GM12878 (cell line): ENCODE measurements around the gene PLEKHM3. TPM values are rescaled to one million over a fixed set of nuclear protein-coding genes. Genes with fewer than 3 reads are reported as not detected.

Experiments used
- ATAC-seq: fragments of 200-7000 bp; cut with Tn5 transposase; 3 replicates; pipeline ENCODE4 v1.9.1; 2020; ENCODE audit warnings: mild to moderate bottlenecking, moderate library complexity
- BruUV-seq: library from RNA; stranded (reverse); fragments of 400-500 nt; replicated peaks from 2 replicates; lab custom pipeline; 2021; lab: Mats Ljungman, UMichigan
- CTCF ChIA-PET: fragments of 300-600 bp; sonication (Branson Sonifier 250); formaldehyde crosslinking; extraction: SDS; loops from one replicate; lab custom pipeline; 2021; ENCODE audit warnings: inconsistent platforms; lab: Yijun Ruan, JAX
- POLR2A ChIA-PET: fragments of 350-600 bp; formaldehyde crosslinking; extraction: SDS; loops from one replicate; lab custom pipeline; 2021; ENCODE audit warnings: inconsistent platforms; lab: Charles Lee
- RAD21 ChIA-PET: fragments of 300-600 bp; sonication (Branson Sonifier 250); formaldehyde crosslinking; loops from one replicate; lab custom pipeline; 2023; ENCODE audit warnings: antibody characterized with exemption; ENCODE audit not compliant: unreplicated experiment; lab: Charles Lee
- SMC1A ChIA-PET: fragments of 300-600 bp; sonication (Branson Sonifier 250); formaldehyde crosslinking; loops from one replicate; lab custom pipeline; 2023; ENCODE audit not compliant: unreplicated experiment, uncharacterized antibody; lab: Charles Lee
- DNase-seq: peaks from one replicate; pipeline ENCODE4 v3.0.0-alpha.2; 2011; ENCODE audit warnings: low read depth, low spot score
- FAIRE-seq: peaks from 3 replicates; lab custom pipeline; 2011; peaks lifted over from hg19 to GRCh38; lab: Jason Lieb, UNC
- H2AFZ ChIP-seq: 2 replicates; pipeline ENCODE4 v1.6.0; 2011; ENCODE audit warnings: low read depth, low read length, control low read depth; ENCODE audit not compliant: control insufficient read depth
- H3K27ac ChIP-seq: 2 replicates; pipeline ENCODE4 v1.5.1; 2011; ENCODE audit warnings: control low read depth; ENCODE audit not compliant: control insufficient read depth, insufficient read depth
- H3K27me3 ChIP-seq, 2 experiments: replicated peaks in 1 of 2; 2 replicates each; pipeline versions ENCODE4 v1.6.0 to v1.6.1; 2011; ENCODE audit warnings: low read length in 1 of 2; ENCODE audit not compliant: control insufficient read depth in 2 of 2, insufficient read depth in 2 of 2
- H3K36me3 ChIP-seq, 2 experiments: 2 replicates each; pipeline ENCODE4 v1.5.1; 2011; ENCODE audit warnings: low read length in 1 of 2; ENCODE audit not compliant: control insufficient read depth in 2 of 2, insufficient read depth in 2 of 2
- H3K4me1 ChIP-seq: 2 replicates; pipeline ENCODE4 v1.6.1; 2011; ENCODE audit warnings: mild to moderate bottlenecking, low read length, moderate library complexity, mixed read lengths; ENCODE audit not compliant: control insufficient read depth, insufficient read depth
- H3K4me2 ChIP-seq: 2 replicates; pipeline ENCODE4 v1.6.0; 2011; ENCODE audit warnings: control low read depth; ENCODE audit not compliant: control insufficient read depth, insufficient read depth
- H3K4me3 ChIP-seq: fragments of 200-600 bp; sonication (generic); 2 replicates; pipeline ENCODE4 v1.5.1; 2016
- H3K79me2 ChIP-seq: 2 replicates; pipeline ENCODE4 v1.6.0; 2011; ENCODE audit warnings: low read length; ENCODE audit not compliant: control insufficient read depth, insufficient read depth
- H3K9ac ChIP-seq: 2 replicates; pipeline ENCODE4 v1.8.0; 2011; ENCODE audit warnings: low read length, control low read depth, mixed read lengths; ENCODE audit not compliant: control insufficient read depth, insufficient read depth
- H3K9me3 ChIP-seq: replicated peaks from 3 replicates; pipeline ENCODE4 v1.5.1; 2011; ENCODE audit warnings: mild to moderate bottlenecking, low read length; ENCODE audit not compliant: control insufficient read depth, insufficient read depth
- H4K20me1 ChIP-seq: 2 replicates; pipeline ENCODE4 v1.6.0; 2011; ENCODE audit not compliant: control insufficient read depth, insufficient read depth
- CBX5 ChIP-seq: sonication (generic); IDR thresholded peaks from 2 replicates; pipeline ENCODE4 v1.6.1; 2016; ENCODE audit warnings: low read depth, moderate library complexity, mild to moderate bottlenecking, inconsistent platforms
- EGR1 ChIP-seq, 2 experiments: IDR thresholded peaks; 1 replicate in 1 of 2; 2 replicates in 1 of 2; pipeline ENCODE4 v1.6.1; 2011 to 2012; ENCODE audit warnings: low read depth in 2 of 2, low read length in 2 of 2, borderline replicate concordance in 1 of 2, mild to moderate bottlenecking in 1 of 2, moderate library complexity in 1 of 2
- GABPA ChIP-seq: IDR thresholded peaks from 2 replicates; pipeline ENCODE4 v1.6.1; 2014; ENCODE audit warnings: antibody characterized with exemption, low read depth, mild to moderate bottlenecking, inconsistent platforms
- IKZF2 ChIP-seq, 2 experiments: fragments of 450-650 bp; IDR thresholded peaks; 2 replicates each; pipeline ENCODE4 v1.6.1; 2017; ENCODE audit warnings: mild to moderate bottlenecking in 2 of 2, moderate library complexity in 2 of 2
- NFXL1 ChIP-seq: fragments of 450-650 bp; IDR thresholded peaks from 2 replicates; pipeline ENCODE4 v1.6.1; 2017; ENCODE audit warnings: antibody characterized with exemption, mild to moderate bottlenecking, borderline replicate concordance
- PAX5 ChIP-seq: IDR thresholded peaks from 2 replicates; pipeline ENCODE4 v1.6.1; 2011; ENCODE audit warnings: low read depth, low read length, borderline replicate concordance
- RELA ChIP-seq: fragments of 450-650 bp; IDR thresholded peaks from 2 replicates; pipeline ENCODE4 v1.8.0; 2014; ENCODE audit warnings: borderline replicate concordance; ENCODE audit not compliant: partially characterized antibody
- SIN3A ChIP-seq: IDR thresholded peaks from 2 replicates; pipeline ENCODE4 v1.6.1; 2012; ENCODE audit warnings: low read depth, low read length, improper control_type of control experiment
- SIX5 ChIP-seq: IDR thresholded peaks from 2 replicates; pipeline ENCODE4 v1.6.1; 2011; ENCODE audit warnings: mild to moderate bottlenecking, low read depth, low read length, moderate library complexity; ENCODE audit not compliant: severe bottlenecking
- SMARCA5 ChIP-seq: fragments of 450-650 bp; IDR thresholded peaks from 2 replicates; pipeline ENCODE4 v1.6.1; 2017; ENCODE audit warnings: mild to moderate bottlenecking
- SPI1 ChIP-seq: IDR thresholded peaks from 2 replicates; pipeline ENCODE4 v1.6.1; 2011; ENCODE audit warnings: low read depth, mild to moderate bottlenecking, low read length, moderate library complexity, borderline replicate concordance; ENCODE audit not compliant: insufficient read depth
- WGBS: methylation state at CpG from one replicate; pipeline ENCODE4 v1.1.6; 2016; ENCODE audit warnings: low lambda C conversion rate; ENCODE audit not compliant: insufficient replicate concordance, insufficient coverage; ENCODE audit errors: missing lambda C conversion rate; 5-methylcytosine and 5-hydroxymethylcytosine counted together
- in situ Hi-C: fragments of 300-500 bp; cut with MboI; formaldehyde crosslinking; loops from 9 replicates; pipeline ENCODE4 v1.14.3; 2018; ENCODE audit warnings: mixed read lengths
- intact Hi-C: fragments of 100-400 bp; cut with micrococcal nuclease; formaldehyde crosslinking; loops from one replicate; pipeline ENCODE4 v1.14.2; 2022; ENCODE audit not compliant: unreplicated experiment
- polyA plus RNA-seq, 11 experiments: library from polyadenylated mRNA; depleted of rRNA in 4 of 11; unstranded in 6 of 11; stranded (reverse) in 5 of 11; fragments of >200 nt; fragmentation: Nextera tagmentation in 4 of 11; fragmentation: Illumina TruSeq in 1 of 11; extraction: Ambion mirVana in 4 of 11; extraction: Trizol in 1 of 11; gene quantifications; 1 replicate in 1 of 11; 2 replicates in 10 of 11; pipeline versions ENCODE4 v1.2.1 to v1.2.3, GENCODE V29; 2011 to 2016; ENCODE audit warnings: inconsistent platforms in 2 of 11, missing spikeins in 2 of 11, low read depth in 1 of 11
- total RNA-seq, 4 experiments: library from RNA; depleted of rRNA in 3 of 4; stranded (reverse); fragments of >200 nt in 3 of 4; fragmentation: Illumina TruSeq in 1 of 4; extraction: Trizol in 1 of 4; gene quantifications; 2 replicates each; pipeline versions ENCODE4 v1.2.1 to v1.2.3, GENCODE V29; 2013 to 2021
- TF ChIP-seq, protein P1 (sequence below): IDR thresholded peaks from 2 replicates; pipeline ENCODE4 v1.6.1; 2012; ENCODE audit warnings: low read depth, low read length, improper control_type of control experiment
- TF ChIP-seq, protein P2 (sequence below): IDR thresholded peaks from 2 replicates; pipeline ENCODE4 v1.6.1; 2012; ENCODE audit warnings: improper control_type of control experiment, low read depth, low read length; ENCODE audit not compliant: insufficient replicate concordance
- TF ChIP-seq, protein P3 (sequence below), 3 experiments: IDR thresholded peaks in 2 of 3; conservative IDR thresholded peaks in 1 of 3; 2 replicates each; pipeline ENCODE4 v1.5.1; 2011; ENCODE audit warnings: low read depth in 3 of 3, low read length in 3 of 3, mild to moderate bottlenecking in 3 of 3, control low read depth in 2 of 3, moderate library complexity in 2 of 3, inconsistent platforms in 1 of 3, mixed read lengths in 1 of 3; ENCODE audit not compliant: control insufficient read depth in 2 of 3, insufficient read depth in 1 of 3; ENCODE audit errors: extremely low read depth in 1 of 3

Gene PLEKHM3
- total and polyA plus RNA-seq, 10 of the 15 experiments (the other 5 are each of a cell fraction or from before 2014, with no cell fraction given) = 1.4 to 5.6 (median 3.0) TPM

DNA sequence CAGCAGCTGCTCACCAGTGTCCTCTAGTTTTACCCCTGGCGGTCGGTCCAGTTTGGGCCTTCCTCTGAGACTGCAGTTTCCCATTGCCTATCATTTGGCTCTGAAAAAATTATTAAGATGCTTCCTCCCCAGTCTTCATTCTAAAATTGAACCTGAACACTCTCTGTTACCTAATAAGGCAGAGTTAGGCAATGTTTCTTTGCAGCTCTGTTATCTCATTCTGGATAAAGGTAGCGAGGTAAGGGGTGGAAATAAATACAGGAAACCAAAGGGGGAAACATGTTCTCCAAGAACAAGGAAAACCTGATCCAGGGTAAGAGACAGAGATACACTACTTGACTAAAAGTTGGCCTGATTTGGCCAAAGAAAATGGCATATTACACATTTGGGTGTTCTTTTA lies 164.6 kb downstream of the PLEKHM3 start:
- Histone ChIP-seq H2AFZ (no peak overlapping the region), H3K79me2 (no peaks in the 10 kb centered on the region), H3K27ac (no peak overlapping the region), H3K4me1 (no peaks in the 10 kb centered on the region), H3K9me3 (no peaks in the 10 kb centered on the region), H3K4me3 (no peak overlapping the region), H3K9ac (no peak overlapping the region), H4K20me1 (no peaks in the 10 kb centered on the region), H3K27me3 (no peaks in the 10 kb centered on the region), H3K36me3 (no peaks in the 10 kb centered on the region), H3K4me2 (no peak overlapping the region)
- no TSS peak for BruUV-seq
- WGBS = 98% methylated on average over 3 of the region's 3 CpGs
- ChIA-PET RAD21 (no interaction called here), POLR2A (no interaction called here), SMC1A (no interaction called here), CTCF (no interaction called here)
- FAIRE-seq = no peak
- DNase-seq = no peak
- intact Hi-C loops (no loop called here), in situ Hi-C loops (no loop called here)
- no peak for ATAC-seq
- no peak for TF ChIP-seq PAX5
- no peak for TF ChIP-seq SMARCA5
- TF ChIP-seq SIX5 = no peak
- TF ChIP-seq GABPA = no peak
- TF ChIP-seq RELA = no peak
- no peak for TF ChIP-seq EGR1 (IDR thresholded peaks at IDR 0.05; ENCODE audit: borderline replicate concordance in 1 of 2, low read depth in 2 of 2, low read length in 2 of 2)
- TF ChIP-seq, protein P1, sequence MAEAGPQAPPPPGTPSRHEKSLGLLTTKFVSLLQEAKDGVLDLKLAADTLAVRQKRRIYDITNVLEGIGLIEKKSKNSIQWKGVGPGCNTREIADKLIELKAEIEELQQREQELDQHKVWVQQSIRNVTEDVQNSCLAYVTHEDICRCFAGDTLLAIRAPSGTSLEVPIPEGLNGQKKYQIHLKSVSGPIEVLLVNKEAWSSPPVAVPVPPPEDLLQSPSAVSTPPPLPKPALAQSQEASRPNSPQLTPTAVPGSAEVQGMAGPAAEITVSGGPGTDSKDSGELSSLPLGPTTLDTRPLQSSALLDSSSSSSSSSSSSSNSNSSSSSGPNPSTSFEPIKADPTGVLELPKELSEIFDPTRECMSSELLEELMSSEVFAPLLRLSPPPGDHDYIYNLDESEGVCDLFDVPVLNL = no peak
- TF ChIP-seq, protein P2, sequence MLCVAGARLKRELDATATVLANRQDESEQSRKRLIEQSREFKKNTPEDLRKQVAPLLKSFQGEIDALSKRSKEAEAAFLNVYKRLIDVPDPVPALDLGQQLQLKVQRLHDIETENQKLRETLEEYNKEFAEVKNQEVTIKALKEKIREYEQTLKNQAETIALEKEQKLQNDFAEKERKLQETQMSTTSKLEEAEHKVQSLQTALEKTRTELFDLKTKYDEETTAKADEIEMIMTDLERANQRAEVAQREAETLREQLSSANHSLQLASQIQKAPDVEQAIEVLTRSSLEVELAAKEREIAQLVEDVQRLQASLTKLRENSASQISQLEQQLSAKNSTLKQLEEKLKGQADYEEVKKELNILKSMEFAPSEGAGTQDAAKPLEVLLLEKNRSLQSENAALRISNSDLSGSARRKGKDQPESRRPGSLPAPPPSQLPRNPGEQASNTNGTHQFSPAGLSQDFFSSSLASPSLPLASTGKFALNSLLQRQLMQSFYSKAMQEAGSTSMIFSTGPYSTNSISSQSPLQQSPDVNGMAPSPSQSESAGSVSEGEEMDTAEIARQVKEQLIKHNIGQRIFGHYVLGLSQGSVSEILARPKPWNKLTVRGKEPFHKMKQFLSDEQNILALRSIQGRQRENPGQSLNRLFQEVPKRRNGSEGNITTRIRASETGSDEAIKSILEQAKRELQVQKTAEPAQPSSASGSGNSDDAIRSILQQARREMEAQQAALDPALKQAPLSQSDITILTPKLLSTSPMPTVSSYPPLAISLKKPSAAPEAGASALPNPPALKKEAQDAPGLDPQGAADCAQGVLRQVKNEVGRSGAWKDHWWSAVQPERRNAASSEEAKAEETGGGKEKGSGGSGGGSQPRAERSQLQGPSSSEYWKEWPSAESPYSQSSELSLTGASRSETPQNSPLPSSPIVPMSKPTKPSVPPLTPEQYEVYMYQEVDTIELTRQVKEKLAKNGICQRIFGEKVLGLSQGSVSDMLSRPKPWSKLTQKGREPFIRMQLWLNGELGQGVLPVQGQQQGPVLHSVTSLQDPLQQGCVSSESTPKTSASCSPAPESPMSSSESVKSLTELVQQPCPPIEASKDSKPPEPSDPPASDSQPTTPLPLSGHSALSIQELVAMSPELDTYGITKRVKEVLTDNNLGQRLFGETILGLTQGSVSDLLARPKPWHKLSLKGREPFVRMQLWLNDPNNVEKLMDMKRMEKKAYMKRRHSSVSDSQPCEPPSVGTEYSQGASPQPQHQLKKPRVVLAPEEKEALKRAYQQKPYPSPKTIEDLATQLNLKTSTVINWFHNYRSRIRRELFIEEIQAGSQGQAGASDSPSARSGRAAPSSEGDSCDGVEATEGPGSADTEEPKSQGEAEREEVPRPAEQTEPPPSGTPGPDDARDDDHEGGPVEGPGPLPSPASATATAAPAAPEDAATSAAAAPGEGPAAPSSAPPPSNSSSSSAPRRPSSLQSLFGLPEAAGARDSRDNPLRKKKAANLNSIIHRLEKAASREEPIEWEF = no peak
- no peak for TF ChIP-seq SIN3A
- no peak for TF ChIP-seq NFXL1
- TF ChIP-seq CBX5 = no peak
- TF ChIP-seq SPI1 = no peak
- TF ChIP-seq, protein P3, sequence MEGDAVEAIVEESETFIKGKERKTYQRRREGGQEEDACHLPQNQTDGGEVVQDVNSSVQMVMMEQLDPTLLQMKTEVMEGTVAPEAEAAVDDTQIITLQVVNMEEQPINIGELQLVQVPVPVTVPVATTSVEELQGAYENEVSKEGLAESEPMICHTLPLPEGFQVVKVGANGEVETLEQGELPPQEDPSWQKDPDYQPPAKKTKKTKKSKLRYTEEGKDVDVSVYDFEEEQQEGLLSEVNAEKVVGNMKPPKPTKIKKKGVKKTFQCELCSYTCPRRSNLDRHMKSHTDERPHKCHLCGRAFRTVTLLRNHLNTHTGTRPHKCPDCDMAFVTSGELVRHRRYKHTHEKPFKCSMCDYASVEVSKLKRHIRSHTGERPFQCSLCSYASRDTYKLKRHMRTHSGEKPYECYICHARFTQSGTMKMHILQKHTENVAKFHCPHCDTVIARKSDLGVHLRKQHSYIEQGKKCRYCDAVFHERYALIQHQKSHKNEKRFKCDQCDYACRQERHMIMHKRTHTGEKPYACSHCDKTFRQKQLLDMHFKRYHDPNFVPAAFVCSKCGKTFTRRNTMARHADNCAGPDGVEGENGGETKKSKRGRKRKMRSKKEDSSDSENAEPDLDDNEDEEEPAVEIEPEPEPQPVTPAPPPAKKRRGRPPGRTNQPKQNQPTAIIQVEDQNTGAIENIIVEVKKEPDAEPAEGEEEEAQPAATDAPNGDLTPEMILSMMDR (IDR thresholded peaks at IDR 0.05 in 2 of 3, conservative IDR thresholded peaks at IDR 0.05 in 1 of 3; ENCODE audit: control insufficient read depth in 2 of 3, extremely low read depth in 1 of 3, insufficient read depth in 1 of 3, low read depth in 3 of 3, low read length in 3 of 3) = no peak
- no peak for TF ChIP-seq IKZF2 (IDR thresholded peaks at IDR 0.05)
